Measurements from ENCODE around the gene MAP3K12. TPM values are rescaled to one million over a fixed set of nuclear protein-coding genes. Genes with fewer than 3 reads are reported as not detected.

The MAP3K12 gene
- total and polyA plus RNA-seq, 2 of the 13 experiments (the other 11 are each of a cell fraction or from before 2014, with no cell fraction given): 0.20 to 1.1 TPM

GRCh38 chr12:53500776-53501614, 1.7 kb upstream of the MAP3K12 start, which contains the start of gene TARBP2 (continued):
- peak; percentile 88 for TF ChIP-seq ZNF574 (CRISPR knock-in tag; IDR thresholded peaks at IDR 0.05)
- peak; percentile 46; the same call in 1 of the 2 replicates for TF ChIP-seq MED13 (CRISPR knock-in tag; IDR thresholded peaks at IDR 0.05)
- TF ChIP-seq ZNF770 (CRISPR knock-in tag; IDR thresholded peaks at IDR 0.05): peak; percentile 51; the same call in 1 of the 2 replicates
- no peak for TF ChIP-seq SP140L (CRISPR knock-in tag; IDR thresholded peaks at IDR 0.05; ENCODE audit: borderline replicate concordance)
- no peak for TF ChIP-seq ATM (IDR thresholded peaks at IDR 0.05; ENCODE audit: borderline replicate concordance)
- no peak for TF ChIP-seq FOXA1 (IDR thresholded peaks at IDR 0.05)
- no peak for TF ChIP-seq FOXA1 (CRISPR knock-in tag; IDR thresholded peaks at IDR 0.05)
- TF ChIP-seq KLF13 (CRISPR knock-in tag; IDR thresholded peaks at IDR 0.05): no peak
- TF ChIP-seq TAF1 (CRISPR knock-in tag; IDR thresholded peaks at IDR 0.05): peak; percentile 85
- TF ChIP-seq KDM6A (CRISPR knock-in tag; IDR thresholded peaks at IDR 0.05; ENCODE audit: low read depth): no peak
- no peak for TF ChIP-seq ZNF775 (CRISPR knock-in tag; IDR thresholded peaks at IDR 0.05; ENCODE audit: borderline replicate concordance)
- TF ChIP-seq EED (CRISPR knock-in tag; IDR thresholded peaks at IDR 0.05): no peak
- no peak for TF ChIP-seq U2AF1 (optimal IDR thresholded peaks at IDR 0.05; ENCODE audit: low read depth, low read length)
- TF ChIP-seq ZNF776 (CRISPR knock-in tag; IDR thresholded peaks at IDR 0.05): no peak
- peak; percentile 96 for TF ChIP-seq POLR2G (IDR thresholded peaks at IDR 0.05; ENCODE audit: low read depth, low read length)
- TF ChIP-seq ZZZ3 (CRISPR knock-in tag; IDR thresholded peaks at IDR 0.05; ENCODE audit: borderline replicate concordance): no peak; the same call in 1 of the 2 replicates
- peak; percentile 16; the same call in 1 of the 2 replicates for TF ChIP-seq ZBTB7B (CRISPR knock-in tag; IDR thresholded peaks at IDR 0.05)
- TF ChIP-seq SRSF4 (IDR thresholded peaks at IDR 0.05; ENCODE audit: low read depth, low read length, poor library complexity, severe bottlenecking): no peak
- TF ChIP-seq ETV6 (CRISPR knock-in tag; conservative IDR thresholded peaks at IDR 0.05): no peak
- TF ChIP-seq EZH2 (conservative IDR thresholded peaks at IDR 0.05; ENCODE audit: low read depth, low read length): no peak
- TF ChIP-seq MEIS1 (CRISPR knock-in tag; IDR thresholded peaks at IDR 0.05; ENCODE audit: borderline replicate concordance): no peak
- peak; percentile 73; the same call in 1 of the 2 replicates for TF ChIP-seq ZBTB39 (CRISPR knock-in tag; IDR thresholded peaks at IDR 0.05)
- peak; percentile 85; the same call in 1 of the 2 replicates for TF ChIP-seq ZFP90 (CRISPR knock-in tag; IDR thresholded peaks at IDR 0.05; ENCODE audit: borderline replicate concordance)

Data from HepG2 (cell line).